HL-60 (cell line): Measurements from ENCODE around the gene NFE2L1.

Experiments
- GABPA ChIP-seq: IDR thresholded peaks from 2 replicates; pipeline ENCODE4 v1.6.1; 2012; ENCODE audit warnings: low read depth
- TF ChIP-seq, protein P1 (sequence below): IDR thresholded peaks from one replicate; pipeline ENCODE4 v1.5.1; 2011; ENCODE audit warnings: low read length, control low read depth, inconsistent platforms; ENCODE audit not compliant: insufficient read depth

DNA sequence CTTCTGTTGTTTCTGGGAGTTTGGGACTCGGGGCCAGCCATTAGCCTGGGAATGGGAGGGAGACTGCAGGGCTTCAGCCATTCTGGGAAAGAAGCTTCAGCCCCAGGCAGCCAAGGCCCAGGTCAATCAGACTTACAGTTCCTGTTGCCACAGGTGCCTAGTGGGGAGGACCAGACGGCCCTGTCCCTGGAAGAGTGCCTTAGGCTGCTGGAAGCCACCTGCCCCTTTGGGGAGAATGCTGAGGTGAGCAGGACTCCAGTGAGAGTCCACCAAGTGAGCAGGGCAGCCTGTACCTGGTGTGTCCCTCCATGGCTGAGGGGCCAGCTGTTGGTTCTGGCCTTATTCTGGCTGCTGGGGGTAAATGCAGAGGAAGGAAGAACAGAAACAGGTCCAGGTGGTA, 8.7 kb downstream of the NFE2L1 start:
- TF ChIP-seq, protein P1, sequence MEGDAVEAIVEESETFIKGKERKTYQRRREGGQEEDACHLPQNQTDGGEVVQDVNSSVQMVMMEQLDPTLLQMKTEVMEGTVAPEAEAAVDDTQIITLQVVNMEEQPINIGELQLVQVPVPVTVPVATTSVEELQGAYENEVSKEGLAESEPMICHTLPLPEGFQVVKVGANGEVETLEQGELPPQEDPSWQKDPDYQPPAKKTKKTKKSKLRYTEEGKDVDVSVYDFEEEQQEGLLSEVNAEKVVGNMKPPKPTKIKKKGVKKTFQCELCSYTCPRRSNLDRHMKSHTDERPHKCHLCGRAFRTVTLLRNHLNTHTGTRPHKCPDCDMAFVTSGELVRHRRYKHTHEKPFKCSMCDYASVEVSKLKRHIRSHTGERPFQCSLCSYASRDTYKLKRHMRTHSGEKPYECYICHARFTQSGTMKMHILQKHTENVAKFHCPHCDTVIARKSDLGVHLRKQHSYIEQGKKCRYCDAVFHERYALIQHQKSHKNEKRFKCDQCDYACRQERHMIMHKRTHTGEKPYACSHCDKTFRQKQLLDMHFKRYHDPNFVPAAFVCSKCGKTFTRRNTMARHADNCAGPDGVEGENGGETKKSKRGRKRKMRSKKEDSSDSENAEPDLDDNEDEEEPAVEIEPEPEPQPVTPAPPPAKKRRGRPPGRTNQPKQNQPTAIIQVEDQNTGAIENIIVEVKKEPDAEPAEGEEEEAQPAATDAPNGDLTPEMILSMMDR: no peak
- no peak for TF ChIP-seq GABPA
